ENCODE results near the gene FIGN. TPM values are rescaled to one million over a fixed set of nuclear protein-coding genes. Genes with fewer than 3 reads are reported as not detected.

Gene FIGN
- total and polyA plus RNA-seq, 9 of the 15 experiments (the other 6 are each of a cell fraction or from before 2014, with no cell fraction given): 0.02 TPM; not detected in 8

DNA sequence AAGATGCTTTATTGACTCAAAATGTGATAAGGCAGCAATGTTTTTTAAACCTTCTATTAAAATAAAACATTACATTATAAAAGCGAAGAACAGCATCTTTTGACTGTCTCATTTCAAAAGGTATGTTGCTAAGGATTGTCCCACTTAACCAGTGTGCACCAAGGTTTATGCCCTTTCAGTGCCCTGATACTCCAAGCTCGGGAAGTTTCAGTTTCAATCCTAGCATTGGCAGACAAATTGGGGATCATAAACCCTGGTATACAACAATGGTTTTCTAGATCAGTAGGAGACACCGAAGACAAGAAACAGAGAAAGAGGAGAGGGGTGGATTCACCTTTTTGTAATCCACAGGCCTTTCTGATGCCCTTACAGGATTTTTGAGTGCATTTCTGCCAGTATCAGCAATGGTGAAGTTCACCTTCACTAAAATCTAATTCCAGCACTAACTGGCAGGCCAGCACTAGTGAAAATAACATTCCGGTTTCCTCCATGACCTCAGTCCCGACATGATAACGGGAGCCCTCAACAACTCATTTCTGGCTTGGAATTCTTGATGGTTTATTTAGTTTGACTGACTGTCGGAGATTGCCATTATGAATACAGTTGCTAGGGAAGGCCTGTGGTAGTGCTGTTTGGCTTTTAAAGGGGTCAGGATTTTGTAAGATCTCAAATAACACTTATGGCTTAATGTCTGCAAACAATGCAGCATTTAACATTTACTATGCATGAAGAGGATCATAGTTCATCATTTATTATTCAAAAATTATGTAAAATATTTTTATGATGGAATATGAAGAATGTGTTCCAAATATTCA is 33.3 kb upstream of the FIGN start:
- POLR2A ChIA-PET: no interaction called here
- DNase-seq (ENCODE audit: extremely low read depth in 1 of 4, low spot score in 3 of 4): no peak
- H3K79me2 ChIP-seq (ENCODE audit: control insufficient read depth, insufficient read depth, low read length): no peaks in the 10 kb centered on the region
- in situ Hi-C loops (cut with MboI) (no loop called here), intact Hi-C loops (cut with micrococcal nuclease) (no loop called here)
- H2AFZ ChIP-seq (ENCODE audit: low read depth, low read length): no peak overlapping the region
- H3K9ac ChIP-seq (ENCODE audit: insufficient read depth in 1 of 2, low read depth in 2 of 2, low read length in 2 of 2): no peak overlapping the region
- TF ChIP-seq, protein P1, sequence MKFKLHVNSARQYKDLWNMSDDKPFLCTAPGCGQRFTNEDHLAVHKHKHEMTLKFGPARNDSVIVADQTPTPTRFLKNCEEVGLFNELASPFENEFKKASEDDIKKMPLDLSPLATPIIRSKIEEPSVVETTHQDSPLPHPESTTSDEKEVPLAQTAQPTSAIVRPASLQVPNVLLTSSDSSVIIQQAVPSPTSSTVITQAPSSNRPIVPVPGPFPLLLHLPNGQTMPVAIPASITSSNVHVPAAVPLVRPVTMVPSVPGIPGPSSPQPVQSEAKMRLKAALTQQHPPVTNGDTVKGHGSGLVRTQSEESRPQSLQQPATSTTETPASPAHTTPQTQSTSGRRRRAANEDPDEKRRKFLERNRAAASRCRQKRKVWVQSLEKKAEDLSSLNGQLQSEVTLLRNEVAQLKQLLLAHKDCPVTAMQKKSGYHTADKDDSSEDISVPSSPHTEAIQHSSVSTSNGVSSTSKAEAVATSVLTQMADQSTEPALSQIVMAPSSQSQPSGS (CRISPR knock-in tag; IDR thresholded peaks at IDR 0.05): no peak
- TF ChIP-seq CREB1 (IDR thresholded peaks at IDR 0.05) (no peak), CREB1 (CRISPR knock-in tag; IDR thresholded peaks at IDR 0.05) (no peak), ZNF143 (CRISPR knock-in tag; IDR thresholded peaks at IDR 0.05) (no peak), POLR2AphosphoS5 (IDR thresholded peaks at IDR 0.05; ENCODE audit: control insufficient read depth, insufficient read depth, low read depth, low read length) (no peak), SRSF3 (IDR thresholded peaks at IDR 0.05; ENCODE audit: insufficient read depth, low read length) (no peak), RBM34 (IDR thresholded peaks at IDR 0.05; ENCODE audit: borderline replicate concordance, insufficient read depth, low read length) (no peak), POLR3G (IDR thresholded peaks at IDR 0.05; ENCODE audit: extremely low read depth, insufficient read length, insufficient replicate concordance) (no peak), RBM14 (IDR thresholded peaks at IDR 0.05; ENCODE audit: borderline replicate concordance, insufficient read depth, low read depth, low read length) (no peak), PRMT5 (CRISPR knock-in tag; IDR thresholded peaks at IDR 0.05) (no peak)
- TF ChIP-seq, protein P2, sequence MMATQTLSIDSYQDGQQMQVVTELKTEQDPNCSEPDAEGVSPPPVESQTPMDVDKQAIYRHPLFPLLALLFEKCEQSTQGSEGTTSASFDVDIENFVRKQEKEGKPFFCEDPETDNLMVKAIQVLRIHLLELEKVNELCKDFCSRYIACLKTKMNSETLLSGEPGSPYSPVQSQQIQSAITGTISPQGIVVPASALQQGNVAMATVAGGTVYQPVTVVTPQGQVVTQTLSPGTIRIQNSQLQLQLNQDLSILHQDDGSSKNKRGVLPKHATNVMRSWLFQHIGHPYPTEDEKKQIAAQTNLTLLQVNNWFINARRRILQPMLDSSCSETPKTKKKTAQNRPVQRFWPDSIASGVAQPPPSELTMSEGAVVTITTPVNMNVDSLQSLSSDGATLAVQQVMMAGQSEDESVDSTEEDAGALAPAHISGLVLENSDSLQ (IDR thresholded peaks at IDR 0.05): no peak
- no peak overlapping the region for H3K4me3 ChIP-seq
- H4K20me1 ChIP-seq (replicated peaks; ENCODE audit: control insufficient read depth, insufficient read depth, low read length): no peaks in the 10 kb centered on the region
- H3K27ac ChIP-seq (ENCODE audit: extremely low read depth, low read depth, low read length): no peak overlapping the region
- H3K9me3 ChIP-seq (replicated peaks; ENCODE audit: control insufficient read depth, insufficient read depth, low read depth, low read length): no peaks in the 10 kb centered on the region
- H3K4me2 ChIP-seq (ENCODE audit: insufficient read depth, low read length): no peak overlapping the region
- 1% methylated on average over 7 of the region's 7 CpGs for WGBS (ENCODE audit: insufficient coverage, low coverage, missing lambda C conversion rate)
- no peak for ATAC-seq
- H3K27me3 ChIP-seq (ENCODE audit: control insufficient read depth in 2 of 2, insufficient read depth in 2 of 2, low read length in 2 of 2): no peaks in the 10 kb centered on the region
- no peaks in the 10 kb centered on the region for H3K9me1 ChIP-seq (ENCODE audit: control insufficient read depth, insufficient read depth, low read length)
- H3K36me3 ChIP-seq (ENCODE audit: control insufficient read depth, insufficient read depth, low read length): no peaks in the 10 kb centered on the region
- no TSS peak for BruUV-seq (replicated peaks)
- CTCF ChIA-PET (ENCODE audit: low intra/inter-chr PET ratio): no interaction called here
- FAIRE-seq: no peak
- H3K4me1 ChIP-seq (replicated peaks in 1 of 2; ENCODE audit: control insufficient read depth in 2 of 2, insufficient read depth in 2 of 2, low read length in 2 of 2): no peaks in the 10 kb centered on the region

Data from K562 (cell line).